PC-9 (cell line): ENCODE data around the gene CYYR1.

Source experiments
- EZH2 ChIP-seq: fragments of 200-600 bp; sonication (generic); IDR thresholded peaks from 2 replicates; pipeline ENCODE4 v1.8.0; 2017; ENCODE audit warnings: antibody characterized with exemption, low read depth
- TF ChIP-seq, protein P1 (sequence below): fragments of 200-600 bp; sonication (generic); conservative IDR thresholded peaks from 2 replicates; pipeline ENCODE4 v1.6.1; 2017; ENCODE audit warnings: mixed run types, antibody characterized with exemption, mild to moderate bottlenecking, moderate library complexity

DNA sequence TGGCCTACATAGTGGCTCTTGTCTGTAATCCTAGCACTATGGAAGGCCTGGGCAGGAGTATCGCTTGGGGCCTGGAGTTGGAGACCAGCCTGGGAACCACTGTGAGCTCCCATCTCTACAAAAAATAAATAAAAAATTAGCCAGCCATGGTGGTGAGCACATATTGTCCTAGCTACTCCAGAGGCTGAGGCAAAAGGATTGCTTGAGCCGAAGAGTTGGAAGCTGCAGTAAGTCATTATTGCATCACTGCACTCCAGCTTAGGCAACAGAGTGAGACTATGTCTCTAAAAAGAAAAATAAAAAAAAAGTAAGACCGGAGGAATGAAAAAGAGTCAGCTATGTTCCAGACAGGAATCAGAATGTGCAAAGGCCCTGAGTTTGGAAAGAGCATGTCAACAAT, 115.3 kb downstream of the CYYR1 start:
- TF ChIP-seq, protein P1, sequence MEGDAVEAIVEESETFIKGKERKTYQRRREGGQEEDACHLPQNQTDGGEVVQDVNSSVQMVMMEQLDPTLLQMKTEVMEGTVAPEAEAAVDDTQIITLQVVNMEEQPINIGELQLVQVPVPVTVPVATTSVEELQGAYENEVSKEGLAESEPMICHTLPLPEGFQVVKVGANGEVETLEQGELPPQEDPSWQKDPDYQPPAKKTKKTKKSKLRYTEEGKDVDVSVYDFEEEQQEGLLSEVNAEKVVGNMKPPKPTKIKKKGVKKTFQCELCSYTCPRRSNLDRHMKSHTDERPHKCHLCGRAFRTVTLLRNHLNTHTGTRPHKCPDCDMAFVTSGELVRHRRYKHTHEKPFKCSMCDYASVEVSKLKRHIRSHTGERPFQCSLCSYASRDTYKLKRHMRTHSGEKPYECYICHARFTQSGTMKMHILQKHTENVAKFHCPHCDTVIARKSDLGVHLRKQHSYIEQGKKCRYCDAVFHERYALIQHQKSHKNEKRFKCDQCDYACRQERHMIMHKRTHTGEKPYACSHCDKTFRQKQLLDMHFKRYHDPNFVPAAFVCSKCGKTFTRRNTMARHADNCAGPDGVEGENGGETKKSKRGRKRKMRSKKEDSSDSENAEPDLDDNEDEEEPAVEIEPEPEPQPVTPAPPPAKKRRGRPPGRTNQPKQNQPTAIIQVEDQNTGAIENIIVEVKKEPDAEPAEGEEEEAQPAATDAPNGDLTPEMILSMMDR = no peak
- no peak for TF ChIP-seq EZH2
